Measurements from ENCODE around the gene TBC1D22A.

DNA sequence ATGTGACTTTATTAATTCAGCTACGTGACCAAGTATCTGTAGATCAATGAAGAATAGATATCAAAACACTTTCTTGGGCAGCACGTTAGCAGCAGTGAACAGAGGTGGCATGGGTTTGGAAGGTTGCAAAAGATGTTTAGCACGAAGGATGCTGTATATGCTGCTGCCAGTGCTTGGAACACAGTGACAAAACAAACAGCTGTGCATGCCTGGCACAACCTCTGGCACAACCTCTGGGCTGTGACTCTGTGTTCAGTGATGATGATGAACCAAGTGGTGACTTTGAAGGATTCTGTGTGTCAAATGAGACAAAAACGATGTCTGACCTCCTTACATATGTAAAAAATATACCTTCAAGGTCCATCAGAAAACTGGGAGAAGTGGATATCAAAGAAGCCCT, 104.7 kb downstream of the TBC1D22A start:
- no peak for TF ChIP-seq POLR2A (IDR thresholded peaks at IDR 0.05; ENCODE audit: low read length)
- no peak for TF ChIP-seq GATA1 (IDR thresholded peaks at IDR 0.05; ENCODE audit: low read depth, low read length)
